LHCN-M2 (cell line): ENCODE results near the gene UTRN. TPM values are rescaled to one million over a fixed set of nuclear protein-coding genes. Genes with fewer than 3 reads are reported as not detected.

Source experiments
- DNase-seq: peaks from one replicate; pipeline ENCODE4 v3.0.0-alpha.2; 2012; ENCODE audit warnings: low read depth
- total RNA-seq: library from RNA; depleted of rRNA; stranded (reverse); fragments of >200 nt; gene quantifications from 2 replicates; pipeline ENCODE4 v1.2.3, GENCODE V29; 2014

UTRN gene
- total RNA-seq, 1 experiment from 2014 or later = 92.4 TPM

DNA sequence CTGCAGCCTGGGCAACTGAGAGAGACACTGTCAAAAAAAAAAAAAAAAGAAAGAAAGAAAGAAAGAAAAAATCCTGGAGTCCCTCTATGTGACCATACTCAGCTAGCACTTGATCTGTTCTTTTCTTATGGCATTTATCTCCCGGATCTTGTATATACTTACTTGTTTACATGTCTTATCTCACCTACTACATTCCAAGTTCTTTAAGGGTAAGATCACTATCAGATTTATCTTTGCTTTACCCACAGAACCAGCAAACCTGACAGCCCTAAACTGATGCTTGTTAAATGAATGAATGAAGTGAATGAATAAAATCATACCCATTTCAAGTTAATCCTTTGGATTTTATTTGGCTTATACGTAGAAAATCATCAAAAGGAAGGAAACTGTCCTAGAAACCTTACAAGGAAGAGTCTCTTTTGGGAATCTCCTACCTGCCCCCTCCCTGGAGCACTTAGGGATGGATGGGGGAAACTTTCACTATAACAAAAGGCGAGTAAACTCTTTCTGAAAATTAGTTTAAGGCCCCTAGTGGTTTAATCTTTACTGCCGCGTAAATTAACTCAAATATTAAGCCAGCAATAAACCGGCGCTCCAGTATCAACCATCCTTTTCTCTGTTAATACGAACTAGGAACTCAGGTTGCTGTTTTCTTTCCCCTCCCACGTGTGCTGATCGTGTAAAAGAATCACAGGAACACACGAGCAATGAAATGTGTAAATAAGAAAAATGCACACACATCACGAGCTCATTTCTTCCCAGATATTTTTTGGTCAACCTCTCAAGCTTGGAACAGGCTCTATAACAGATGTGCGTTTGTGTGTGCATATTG, 1.3 kb upstream of the UTRN start:
- DNase-seq = peak; percentile 45

DNA sequence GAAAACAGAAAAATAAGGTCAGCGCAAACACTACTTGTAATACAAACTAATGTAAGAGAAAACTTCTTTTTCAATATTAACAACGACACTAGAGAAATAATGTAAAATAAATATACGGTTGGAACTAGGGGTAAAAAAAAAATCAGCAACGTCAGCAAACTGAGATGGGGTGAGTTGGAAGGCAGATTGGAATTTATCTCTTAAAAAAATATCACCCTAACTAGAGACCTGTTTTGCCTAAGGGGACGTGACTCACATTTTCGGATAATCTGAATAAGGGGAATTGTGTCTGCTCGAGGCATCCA, 705 bp upstream of the UTRN start:
- DNase-seq = no peak

DNA sequence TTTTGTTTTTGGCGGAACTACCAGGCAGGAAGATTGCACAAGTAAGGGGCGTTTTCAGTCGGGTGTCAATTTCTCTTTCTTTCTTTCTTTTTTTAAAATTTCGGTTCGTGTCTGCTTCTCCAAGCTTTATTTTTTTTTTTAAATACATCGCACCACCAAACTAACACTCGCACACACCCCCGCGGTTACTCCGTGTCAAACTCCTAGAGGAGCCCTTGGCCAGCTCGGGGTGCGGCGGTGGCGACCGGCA, 338 bp downstream of the UTRN start:
- DNase-seq = no peak

DNA sequence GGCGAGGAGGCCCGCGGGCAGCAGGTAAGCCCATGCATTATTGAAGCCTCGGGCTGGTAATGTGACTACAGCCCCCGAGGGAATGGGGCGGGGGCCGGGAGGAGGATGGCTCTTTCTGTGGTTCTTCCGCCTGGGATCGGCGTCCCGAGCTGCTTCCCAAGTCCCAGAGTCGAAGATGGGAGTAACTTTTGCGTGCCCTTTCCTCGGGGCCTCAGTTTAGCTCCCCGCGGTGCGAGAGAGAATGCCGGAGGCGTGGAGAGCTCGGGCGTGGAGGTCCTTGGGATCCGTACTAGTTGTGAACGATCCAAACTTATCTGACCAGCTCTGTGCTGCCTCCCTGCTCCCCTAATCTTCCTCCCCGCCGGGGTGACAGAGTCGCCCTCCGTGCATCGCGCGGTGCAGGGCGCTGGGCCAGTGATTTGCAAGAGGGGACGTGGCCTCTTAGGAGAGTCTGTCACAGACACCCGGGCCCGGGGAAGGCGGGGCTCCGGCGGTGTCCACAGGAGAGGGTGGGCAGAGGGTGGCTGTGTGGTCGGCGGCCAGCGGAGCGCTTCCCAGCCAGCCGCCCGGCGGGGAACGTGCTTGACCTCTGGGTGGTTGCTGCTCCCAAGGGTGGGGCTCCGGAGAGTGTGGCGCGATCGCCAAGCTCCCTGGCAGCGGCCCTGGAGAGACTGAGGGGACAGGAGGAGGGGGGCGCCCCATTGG, 815 bp downstream of the UTRN start:
- DNase-seq = peak; percentile 67

DNA sequence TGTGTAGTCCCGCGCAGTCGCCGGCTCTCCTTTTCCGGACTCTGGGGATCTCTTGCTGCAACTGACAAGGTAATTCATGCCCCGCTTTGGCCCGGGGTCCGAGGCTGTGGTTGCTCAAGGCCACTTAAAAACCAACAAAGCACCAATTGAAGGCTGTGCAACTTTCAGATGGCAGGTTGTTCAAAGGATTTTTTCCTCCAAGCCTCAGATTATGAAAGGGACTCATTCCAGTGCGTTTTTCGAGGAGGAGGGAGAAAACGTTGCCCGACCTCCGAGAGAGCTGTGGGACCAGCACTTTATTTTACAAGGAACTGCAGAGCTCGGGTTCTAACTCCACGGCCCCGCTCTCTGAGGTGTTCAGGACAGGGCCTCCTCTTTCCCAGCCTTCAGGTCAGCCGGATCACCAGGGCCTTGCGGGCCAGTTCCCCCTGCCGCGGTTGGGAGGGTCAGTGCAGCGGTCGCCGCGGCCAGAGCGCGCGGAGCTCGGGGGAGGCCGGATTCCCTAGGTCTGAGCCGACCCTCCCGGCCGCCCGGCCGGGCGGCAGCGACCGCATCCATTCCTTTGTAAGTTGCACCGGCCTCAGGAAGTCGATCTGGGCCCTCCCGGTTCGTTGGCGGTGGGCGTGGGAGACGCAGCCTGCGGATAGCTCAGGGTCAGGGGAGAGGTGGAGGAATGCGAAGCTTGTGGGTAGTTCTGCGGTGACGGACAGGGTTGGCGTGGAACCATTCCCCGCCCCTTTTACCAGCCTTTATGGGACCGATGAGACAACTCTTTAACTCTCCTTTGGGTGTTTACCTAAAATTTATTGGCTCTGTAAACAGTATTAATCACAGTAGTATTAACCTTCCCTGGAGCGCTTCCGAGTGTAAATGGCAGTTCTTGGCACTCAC, 1.6 kb downstream of the UTRN start:
- peak; percentile 76 for DNase-seq

DNA sequence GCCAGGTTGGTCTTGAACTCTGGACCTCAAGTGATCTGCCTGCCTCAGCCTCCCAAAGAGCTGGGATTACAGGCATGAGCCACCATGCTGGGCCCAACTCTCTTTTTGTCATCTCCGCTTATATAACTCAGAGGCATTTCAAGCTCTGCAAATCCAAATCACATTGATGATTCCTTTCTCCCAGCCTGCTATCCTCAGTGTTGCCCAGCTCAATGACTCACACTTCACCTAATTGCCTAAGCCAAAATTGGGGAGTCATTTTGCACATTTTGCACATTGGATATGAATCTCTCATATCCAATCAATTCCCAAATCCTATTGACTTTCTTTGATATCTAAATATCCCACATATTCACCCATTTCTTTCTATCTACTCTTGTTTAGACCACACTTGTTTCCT, 3.9 kb downstream of the UTRN start:
- no peak for DNase-seq

DNA sequence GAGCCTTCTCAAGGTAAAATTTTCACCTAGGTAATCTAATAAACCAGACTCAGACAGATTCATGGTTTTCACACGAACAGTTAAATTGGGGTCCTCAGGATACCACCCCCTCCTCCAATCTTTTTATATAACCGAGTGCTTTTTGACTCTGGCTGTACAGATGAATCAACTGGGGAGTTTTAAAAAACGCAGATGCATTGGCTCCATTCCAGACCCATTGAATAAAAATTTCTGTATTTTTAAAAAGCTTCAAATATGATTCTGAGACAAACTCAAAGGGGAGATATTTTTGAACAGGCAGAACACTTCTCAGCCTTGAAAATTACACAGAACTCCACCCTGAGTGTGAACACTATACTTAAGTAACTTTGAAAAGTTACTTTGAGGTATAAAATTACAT, 7.2 kb downstream of the UTRN start:
- no peak for DNase-seq

DNA sequence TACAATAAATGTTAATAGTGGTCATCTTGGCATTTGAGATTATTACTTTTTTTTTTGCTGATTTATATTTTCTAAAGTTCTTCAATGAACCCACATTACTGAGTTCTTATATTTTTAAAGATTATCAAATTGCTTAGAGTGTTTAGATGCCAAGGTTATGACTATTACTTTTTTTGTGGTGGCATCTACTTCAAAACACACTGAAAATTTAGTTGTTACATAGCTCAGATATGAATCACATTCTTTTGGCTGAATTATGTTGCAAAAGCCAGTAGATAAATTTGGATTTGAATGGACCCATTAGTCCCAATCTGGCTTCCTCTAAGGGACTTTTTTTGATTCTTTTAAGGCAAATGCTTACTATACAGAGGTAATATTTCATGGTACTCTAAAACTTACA, 8.9 kb downstream of the UTRN start:
- DNase-seq = peak; percentile 87

DNA sequence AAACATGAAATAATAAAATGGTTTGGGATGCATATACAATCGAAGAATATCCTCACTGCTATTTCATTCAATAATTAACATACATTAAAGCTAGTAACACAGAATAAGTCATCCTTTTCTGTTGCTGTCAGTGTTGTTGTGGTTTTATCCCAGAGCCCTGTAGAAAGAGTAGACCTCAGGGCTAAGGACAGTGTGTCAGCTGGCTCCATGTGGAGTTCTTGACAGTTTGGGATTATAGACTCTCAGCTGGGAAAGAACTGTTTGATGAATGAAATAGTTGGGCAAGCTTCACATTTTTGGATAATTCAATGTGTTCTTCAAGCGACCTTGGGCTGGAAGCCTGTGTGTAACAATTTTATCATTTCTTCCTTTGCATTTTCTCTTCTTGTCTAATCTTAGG, 10.1 kb downstream of the UTRN start:
- DNase-seq = peak; percentile 46

DNA sequence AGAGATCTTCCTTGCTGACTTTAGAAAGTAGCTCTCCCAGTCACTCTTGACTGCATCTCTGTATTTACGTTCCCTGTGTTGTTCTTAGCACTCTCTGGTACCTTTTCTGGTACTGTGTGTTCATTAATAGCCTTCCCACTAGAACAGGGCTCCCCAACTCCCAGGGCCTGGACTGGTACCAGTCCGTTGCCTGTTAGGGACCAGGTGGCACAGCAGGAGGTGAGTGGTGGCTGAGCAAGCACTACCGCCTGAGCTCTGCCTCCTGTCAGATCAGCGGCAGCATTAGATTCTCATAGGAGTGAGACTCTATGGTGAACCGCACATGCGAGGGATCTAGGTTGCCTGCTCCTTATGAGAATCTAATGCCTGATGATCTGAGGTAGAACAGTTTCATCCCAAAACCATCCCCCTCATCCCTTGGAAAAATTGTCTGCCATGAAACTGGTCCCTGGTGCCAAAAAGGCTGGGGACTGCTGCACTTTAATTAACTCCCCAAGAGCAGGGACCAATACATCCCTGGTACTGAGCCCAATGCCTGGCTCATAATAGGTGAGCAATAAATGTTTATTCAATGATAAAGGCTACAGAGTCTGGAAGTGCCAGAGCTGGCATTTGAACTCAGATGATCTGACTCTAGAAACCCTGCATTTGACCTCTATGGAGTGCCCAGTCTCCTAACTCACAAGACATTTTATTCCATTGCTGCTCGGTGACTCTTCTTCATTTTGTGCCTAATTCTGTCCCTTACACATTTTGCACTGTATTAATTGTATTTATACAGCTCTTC, 11.0 kb downstream of the UTRN start:
- no peak for DNase-seq

DNA sequence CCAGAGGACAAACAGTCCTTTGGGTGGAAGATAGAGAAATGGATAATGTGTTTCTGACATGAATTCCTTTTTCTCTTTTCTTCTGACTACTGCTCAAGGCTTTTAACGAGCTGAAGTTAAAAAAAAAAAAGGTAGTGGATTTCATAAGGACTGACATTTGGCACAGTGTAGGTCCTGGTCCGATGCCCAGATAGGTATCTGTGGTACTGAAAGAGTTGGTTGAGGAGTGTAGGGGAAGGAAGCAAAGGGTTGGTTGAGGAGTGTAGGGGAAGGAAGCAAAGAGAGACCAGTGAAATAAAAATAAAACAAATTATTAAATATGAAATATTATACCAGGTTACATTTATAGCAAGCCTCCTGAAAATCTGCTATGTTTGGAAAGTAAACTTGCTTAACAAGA, 11.8 kb downstream of the UTRN start:
- DNase-seq = no peak

DNA sequence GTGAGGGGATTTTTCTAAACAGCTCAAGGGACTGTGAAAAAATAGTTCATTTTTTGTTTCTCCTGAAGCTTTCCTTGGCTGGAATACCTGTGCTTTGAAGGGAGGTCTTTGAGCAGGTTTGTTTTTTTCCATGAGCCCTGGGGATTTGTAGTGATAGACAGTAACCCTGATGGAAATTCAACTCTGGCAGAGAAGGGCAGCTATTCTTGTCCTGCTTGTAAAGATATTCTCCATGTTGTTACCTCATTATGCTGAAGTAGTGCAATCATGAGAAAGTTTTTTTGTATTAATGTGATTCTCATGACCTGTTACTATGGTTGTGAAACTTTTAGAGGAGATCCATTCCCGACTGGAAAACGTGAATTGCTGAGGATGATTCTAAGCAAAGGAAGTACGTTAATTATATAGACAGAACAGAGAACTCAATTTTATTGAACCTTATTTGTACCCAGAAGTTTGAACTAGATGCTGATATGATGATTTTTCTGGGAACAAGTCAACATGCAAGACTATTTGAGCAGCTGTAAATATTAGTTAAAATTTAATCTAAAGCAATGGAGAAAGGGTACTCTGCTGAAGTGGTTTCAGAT, 12.5 kb downstream of the UTRN start:
- DNase-seq = no peak

DNA sequence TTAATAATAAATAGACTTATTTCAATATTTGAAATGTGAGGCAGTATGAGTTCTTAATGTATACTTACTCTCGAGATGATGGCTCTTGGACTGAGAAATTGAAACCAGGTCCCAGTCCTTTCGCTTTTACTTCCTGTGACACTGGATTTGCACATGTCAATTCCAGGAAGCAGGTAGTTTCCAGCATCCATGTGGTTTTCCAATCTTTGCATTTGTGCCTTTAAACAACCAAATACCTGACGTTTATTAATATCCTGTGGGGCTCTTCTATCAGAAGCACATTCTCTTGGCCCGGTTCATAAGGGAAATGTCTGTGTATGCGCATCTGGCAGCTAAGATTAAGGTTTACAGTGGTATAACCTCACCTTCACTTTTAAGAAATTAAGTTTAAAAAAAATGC, 13.1 kb downstream of the UTRN start:
- DNase-seq = no peak

DNA sequence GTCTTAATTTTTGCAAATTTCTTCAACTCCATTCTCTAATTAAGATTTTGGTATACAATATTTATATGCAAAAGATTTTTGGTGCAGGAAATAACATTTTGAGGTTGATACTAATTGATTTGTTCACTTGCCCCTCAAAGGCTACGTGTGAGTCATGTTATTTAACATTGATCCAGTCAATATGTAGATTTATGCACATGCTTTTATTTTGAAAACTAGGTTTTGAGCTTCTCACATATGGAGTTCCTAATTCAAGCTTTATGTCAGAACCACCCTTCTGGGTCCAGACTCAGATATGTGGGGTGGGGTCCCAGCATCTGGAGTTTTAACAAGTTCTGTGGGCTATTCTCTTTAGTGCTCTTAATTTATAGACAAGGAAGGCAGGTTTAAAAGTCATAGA, 13.8 kb downstream of the UTRN start:
- no peak for DNase-seq

DNA sequence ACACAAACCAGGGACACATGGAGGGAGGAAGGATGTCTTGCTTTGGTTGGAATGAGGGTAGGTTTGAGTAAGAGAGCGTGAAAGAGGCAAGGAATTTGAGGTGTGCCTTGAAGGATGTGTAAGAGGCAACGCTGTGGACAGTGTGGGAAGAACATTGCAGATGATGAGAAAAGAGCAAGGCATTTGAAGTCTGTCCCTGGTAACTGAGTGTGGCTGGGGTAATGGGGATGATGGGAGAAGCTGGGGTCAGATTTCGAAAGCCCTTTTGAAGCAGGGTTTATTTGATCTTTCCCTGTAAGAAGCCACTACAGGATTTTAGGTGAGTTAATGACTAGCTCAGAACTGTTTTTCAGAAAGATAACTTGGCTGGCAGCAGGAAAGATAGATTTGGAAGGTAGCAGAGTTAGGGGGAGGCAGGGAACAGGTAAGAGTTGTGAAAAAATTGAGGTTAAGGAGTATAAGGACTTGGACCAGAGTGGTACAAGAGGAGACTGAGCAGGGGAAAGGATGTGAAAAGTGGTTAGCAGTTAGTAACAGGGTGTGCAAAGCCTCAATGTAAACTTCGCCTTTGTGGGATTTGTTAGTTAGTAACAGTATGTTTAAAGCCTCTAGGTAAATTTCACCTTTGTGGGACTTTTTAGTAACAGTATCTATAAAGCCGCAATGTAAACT, 17.7 kb downstream of the UTRN start:
- no peak for DNase-seq

DNA sequence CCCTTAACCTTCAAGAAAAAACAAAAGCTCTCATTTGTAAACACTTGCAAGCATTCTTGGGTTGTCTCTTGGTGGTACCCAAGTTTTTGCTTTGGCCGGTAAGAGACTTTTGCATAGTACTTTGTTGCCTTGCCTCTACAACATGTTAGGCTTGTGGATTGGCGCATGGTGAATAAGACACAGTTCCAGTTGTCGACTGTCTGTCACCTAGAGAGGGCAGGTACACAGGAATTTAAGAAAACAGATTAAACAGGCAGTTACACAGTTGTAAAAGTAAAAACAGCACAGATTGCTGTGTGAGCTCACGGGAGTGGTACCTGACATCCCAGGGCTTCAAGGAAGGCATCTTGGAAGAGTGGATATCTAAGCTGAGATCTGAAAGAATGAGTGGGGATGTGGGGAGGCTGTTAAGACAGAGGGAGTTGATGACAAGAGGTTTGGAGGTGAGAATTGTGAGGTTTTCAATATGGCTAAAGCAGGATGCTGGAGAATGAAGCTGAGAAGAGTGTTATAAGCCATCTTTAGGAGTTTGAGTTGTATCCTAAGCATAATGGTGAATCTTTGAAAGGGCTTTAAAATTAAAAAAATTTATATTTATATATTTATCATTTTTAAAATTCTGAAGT, 19.2 kb downstream of the UTRN start:
- no peak for DNase-seq

DNA sequence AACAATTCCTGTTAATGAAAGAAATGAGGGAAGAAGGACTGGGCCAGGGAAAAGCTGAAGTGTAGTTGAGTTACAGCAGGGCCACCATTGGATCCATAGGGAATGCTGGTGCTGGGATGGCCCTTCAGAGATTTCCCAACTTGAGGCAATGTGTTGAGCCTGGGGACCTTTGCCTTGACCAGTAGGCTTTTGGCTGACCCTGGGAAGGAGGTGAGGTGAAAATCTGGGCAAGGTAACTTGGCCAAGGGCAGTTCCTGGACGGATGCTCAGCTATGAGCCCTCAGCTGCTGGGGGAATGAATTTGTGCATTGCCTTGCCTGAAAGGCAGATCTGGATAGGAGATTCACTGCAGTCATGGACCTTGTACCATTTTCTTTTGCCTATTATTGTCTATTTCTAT, 20.4 kb downstream of the UTRN start:
- DNase-seq = no peak

DNA sequence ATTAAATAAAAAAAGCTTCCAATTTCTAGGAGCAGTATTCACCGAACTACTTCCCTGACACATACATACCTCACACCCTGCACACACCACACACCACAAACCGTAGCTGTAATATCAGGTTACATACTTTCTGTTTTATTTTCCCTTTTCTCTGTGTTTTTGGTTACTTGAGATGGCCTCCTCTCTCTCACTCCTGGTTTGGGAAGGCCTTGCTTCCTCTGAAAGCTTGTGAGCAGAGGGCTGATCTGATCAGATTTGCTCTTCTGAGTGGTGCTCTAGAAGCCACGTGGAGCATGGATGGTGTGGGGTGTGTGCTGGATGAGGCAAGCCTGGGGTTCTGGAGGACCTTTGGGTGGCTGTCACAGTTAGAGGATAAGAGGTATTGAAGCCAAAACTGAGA, 20.9 kb downstream of the UTRN start:
- peak; percentile 89 for DNase-seq

DNA sequence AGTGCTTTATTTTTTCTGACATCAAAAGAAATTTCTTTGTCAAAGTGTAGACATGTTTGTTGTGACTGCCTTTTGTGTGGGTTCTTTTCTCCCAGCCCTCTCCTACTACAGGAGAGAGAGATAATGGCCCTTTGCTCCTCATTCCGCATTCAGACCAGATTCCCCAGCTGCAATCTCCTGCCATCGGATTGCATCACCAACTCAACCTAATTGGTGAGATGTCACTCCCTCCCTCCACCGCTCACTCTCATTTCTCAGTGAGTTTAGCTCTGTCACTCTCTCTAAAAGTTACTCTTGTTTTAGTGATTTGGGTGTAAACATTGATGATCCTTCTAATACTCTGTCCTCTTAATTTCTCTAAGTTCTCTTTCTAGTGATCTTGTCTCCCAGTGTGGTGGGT, 22.7 kb downstream of the UTRN start:
- DNase-seq = no peak

DNA sequence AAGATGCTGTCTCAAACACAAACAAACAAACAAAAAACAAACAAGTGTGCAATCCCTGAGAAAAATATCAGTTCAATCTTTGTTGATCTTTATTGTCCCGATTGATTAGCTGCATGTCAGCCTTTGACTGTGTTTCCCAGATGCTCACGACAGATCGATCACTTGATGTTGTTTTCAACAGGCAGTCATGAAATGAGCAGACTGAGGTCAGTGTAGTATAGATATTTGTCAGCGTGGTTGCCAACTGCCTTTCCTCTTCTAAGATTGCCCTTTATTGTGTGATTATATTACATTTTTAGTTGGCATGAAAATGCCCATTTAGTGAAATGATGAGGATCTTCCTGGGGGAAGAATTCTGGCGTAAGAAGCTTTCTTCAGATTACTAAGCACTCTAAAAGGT, 25.6 kb downstream of the UTRN start:
- no peak for DNase-seq

DNA sequence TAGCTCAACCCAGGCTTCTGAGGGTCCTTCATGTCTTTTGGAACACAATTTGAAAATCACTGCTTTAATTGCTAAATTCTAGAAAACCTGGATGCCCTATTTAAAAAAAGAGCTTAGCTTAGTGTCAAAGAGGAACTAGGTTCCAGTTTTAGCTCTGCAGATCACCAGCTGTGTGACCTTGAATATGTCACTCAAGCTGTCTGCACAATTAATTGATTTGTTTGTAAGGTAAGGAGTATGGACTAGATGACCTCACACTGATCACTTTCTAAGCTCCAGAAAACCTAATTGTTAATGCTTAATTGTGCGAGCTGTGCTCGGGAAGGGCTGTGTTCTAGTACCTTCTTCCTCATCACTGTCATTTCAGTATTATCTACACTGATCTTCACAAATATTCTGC, 26.2 kb downstream of the UTRN start:
- no peak for DNase-seq
